Hematopoietic multipotent progenitor cell treated with erythropoietin and hydrocortisone succinate and interleukin-3 and kit ligand, for 4 days (in vitro differentiated cells): ENCODE results near the gene ZNF148.

Experiments
- DNase-seq: peaks from one replicate; pipeline ENCODE4 v3.0.0-alpha.2; 2015

Gene ZNF148

DNA sequence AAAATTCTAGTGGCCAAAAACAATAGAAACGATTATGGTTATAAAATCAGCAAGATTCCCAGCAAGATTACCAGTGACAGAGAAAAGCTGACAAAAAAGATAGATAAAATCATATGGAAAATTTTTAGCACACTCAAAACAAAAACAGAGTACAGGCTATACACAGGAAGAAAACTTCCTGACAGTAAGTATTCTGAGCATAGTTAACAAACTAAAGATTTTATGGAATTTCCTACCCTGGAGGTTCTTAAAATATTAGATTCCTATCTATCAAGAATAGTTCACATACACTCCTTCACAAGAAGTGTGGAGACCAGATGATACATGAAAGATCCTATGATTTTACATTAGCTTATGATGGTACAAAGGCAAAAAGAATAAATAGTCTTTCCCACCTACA lies 50.8 kb downstream of the ZNF148 start:
- no peak for DNase-seq

DNA sequence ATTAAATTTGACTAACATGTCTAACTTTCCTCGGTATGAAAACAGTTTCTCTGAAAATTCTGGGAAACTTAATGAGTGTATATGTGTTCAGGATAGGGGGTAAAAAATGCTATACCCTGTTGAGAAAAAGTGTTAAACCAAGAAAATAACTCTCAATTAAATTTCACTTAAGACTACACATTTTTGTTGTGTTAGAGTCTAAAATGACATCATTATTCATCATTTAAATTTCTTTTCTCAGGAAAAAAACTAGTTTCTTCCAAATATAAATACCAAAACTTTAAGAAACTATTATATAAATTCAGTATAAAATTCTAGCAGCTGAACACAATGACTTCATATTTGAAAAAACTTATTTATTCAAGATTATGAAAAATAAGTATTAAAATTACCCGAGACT lies 52.2 kb downstream of the ZNF148 start:
- no peak for DNase-seq

DNA sequence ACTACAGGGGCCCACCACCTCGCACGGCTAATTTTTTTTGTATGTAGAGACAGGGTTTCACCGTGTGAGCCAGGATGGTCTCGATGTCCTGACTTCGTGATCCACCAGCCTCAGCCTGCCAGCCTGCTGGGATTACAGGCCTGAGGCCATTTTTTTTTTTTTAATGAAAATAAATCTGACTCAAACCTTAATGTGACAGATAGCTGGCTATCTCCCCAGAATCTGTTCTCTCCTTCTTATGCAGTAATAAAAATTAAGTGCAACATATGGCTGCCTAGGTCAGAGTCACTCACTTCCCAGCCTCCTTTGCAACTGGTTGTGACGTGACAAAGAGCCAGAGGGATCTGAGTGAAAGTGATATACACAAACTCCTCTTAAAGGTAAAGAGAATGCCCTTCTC lies 53.0 kb downstream of the ZNF148 start:
- no peak for DNase-seq

DNA sequence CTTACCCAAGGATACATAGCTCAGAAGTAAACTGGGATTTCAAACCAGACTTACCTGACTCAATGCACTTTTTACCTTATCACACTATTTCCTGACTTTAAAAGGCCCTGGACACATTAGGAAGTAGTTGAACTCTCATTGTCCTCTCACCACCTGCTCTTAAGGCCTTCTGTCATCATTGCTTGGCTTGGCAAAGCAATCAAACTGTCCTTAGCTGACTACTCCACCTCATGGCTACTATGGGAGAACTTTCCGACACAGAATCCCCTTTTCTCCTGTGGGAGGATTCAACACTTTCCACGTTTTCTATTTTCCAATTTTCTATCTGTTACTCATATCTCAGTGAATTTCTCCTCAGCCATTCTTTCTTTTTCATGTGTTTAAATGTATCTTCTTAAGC lies 55.4 kb downstream of the ZNF148 start:
- DNase-seq, result no peak

DNA sequence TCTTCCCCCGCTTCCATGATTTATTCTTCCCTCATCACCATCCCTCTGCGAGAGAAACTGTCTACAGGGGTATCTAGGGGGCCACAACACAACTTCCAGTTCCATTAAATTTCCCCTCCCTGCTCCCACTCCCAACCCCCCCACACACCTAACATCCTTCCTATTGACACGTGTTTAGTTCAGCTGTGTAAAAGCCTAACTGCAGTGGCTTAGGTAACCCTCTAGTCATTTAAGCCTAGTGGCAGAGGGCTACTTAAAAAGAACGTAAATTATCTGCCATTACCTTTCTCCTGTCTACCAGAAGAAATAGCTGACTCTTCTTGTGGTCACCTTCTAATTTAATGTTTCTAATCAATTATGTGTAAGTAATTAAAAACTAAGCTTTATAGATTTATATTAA lies 56.3 kb downstream of the ZNF148 start:
- DNase-seq, result no peak

DNA sequence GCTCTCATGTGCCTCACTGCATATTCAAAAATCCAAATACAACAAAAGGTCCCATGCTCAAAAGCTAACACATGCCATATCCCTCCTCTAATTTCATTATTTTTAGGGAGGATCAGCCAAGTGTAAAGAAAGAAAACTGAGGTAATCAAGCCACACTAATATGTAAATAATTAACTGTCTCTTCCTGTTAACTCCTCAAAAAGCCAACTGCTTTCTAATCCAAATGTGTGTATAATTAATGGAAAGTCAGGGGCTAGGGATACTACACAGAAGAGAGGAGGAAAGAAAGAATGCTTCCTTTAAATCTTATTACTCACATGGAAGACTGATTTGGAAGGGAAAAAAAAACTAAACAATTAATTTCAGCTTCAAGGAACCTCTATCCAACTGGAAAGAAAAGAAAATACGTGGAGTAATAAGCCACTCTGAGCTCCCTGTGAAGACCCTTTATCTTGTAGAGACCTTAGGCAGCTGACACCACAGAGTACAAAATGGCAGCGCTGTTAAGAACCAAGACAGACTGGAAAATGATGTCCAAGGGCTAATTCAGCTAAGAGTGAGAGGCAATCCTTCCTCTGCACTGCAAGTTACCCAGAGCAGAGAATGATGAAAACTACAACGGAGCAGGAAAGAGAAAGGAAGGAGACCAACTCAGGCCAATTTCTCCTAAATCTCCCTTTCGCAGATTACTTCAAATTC lies 56.8 kb downstream of the ZNF148 start:
- DNase-seq, result no peak

DNA sequence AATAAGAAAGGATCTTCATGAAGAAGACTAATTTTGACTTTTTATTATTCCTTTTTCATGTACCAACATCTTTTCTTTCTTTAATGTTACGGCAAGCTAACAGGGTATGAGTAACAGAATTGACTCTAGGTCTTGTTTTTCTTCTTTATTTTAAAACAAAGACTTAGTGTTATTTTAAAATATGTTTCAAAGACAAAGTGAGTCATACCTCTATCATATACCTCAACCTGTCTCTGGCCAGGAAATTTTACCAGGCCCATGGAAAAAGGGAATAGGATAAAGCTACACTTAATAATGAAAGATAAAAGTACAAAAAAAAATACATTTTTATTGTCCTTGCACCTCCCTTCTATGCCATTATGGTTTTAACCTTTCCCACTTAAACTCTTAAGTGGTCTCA lies 57.4 kb downstream of the ZNF148 start:
- no peak for DNase-seq

DNA sequence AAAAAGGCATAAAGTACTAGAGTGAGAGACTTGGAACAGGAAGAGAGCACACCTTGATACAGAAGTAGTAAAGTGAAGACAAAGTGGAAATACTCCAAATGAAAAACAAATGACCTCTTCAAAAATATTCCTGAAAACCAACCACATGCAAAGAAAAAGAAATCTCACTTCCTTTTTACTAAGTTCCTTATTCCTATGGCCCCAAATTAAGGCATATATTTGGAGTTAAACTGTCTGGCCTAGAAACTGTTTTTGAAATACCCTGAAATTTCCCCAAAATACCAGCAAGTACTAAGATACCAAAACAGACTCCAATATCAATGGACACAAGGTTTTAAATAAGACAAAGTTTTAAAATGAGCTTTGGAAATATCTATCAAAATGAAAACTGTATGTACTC lies 58.2 kb downstream of the ZNF148 start:
- no peak for DNase-seq

DNA sequence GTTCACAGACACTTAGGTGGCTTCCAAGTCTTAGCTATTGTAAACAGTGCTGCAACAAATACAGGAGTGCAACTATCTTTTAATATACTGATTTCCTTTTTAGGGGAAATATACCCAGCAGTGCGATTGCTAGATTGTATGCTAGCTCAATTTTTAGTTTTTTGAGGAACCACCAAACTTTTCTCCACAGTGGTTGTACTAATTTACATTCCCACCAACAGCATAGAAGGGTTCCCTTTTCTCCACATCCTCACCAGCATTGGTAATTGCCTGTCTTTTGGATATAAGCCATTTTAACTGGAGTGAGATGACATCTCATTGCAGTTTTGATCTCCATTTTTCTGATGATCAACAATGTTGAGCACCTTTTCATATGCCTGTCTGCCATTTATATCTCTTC lies 58.9 kb downstream of the ZNF148 start:
- no peak for DNase-seq

DNA sequence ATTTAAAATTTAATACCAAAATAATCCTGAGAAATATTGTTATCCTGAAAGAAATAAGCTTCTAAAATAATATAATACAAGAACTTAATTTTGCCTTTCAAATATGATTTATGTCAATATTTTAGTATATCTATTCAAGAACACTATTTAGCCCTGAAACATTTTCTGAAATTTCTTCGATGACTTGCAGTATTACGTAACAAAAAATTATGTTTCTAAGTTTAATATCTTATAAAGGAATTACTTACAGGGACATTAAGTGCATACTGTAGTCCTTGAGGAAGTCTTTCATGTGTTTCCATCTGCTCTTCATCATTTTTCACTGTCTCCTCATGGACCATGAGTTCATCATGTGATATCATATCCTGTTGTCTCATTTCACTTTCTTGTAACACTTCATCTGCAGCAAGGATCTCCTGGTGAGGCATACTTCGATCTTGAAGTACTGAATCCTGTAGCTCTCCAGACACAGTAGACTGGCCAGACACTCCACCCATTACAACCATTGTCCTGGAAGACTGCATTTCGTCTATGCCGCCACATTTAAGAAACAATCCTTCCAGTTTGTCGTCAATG lies 62.0 kb downstream of the ZNF148 start:
- DNase-seq, result no peak

DNA sequence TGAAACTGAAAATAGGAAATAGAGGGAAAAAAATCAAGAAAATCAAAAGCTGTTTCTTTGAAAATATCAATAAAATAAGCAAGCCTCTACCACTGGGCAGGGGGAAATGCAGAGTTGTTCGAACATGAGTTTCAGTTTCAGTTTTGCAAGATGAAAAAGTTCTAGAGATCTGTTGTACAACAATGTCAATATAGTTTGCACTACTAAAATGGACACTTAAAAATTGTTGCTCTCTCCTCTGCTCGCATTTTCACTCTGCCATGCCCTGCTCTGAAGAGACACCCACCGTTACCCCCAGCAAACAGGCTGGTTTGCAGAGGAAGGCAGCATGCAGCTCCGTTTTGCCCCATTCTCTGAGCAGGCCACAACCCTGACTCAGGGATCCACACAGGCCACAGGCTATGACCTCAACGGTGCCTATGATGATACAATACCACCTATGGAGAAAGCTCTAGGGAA lies 64.5 kb downstream of the ZNF148 start:
- DNase-seq, result peak; percentile 75

DNA sequence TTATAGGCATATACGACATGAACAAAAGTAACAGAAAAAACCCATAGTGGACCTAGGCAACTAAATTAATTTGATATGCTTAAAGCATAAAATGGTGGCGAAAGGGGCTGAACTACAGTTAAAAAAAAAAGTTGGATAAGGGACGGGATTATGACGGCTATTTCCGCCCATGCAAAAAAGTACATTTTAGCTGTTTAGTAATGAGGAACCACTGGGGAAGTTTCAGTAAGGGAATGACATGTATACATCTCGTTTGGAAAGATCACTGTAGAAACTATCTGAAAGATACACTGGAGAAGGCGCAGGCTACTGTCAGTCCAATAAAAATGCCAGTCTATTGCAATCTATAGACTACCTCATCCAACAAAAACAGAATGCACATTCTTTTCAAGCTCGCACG lies 65.6 kb downstream of the ZNF148 start:
- no peak for DNase-seq

DNA sequence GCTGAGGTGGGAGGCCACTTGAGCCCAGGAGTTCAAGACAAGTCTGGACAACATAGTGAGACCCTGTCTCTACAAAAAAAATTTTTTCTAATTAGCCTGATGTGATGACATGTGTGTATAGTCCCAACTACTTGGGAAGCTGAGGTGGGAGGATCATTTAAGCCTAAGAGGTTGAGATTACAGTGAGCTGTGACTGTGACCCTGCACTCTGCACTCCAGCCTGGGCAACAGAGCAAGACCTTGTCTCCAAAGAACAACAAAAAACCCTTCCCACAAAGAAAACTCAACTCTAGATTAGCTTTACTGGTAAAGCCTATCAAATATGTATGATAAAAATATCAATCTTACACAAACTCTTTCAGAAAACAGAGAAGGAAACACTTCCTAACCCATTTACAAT lies 68.5 kb downstream of the ZNF148 start:
- no peak for DNase-seq

DNA sequence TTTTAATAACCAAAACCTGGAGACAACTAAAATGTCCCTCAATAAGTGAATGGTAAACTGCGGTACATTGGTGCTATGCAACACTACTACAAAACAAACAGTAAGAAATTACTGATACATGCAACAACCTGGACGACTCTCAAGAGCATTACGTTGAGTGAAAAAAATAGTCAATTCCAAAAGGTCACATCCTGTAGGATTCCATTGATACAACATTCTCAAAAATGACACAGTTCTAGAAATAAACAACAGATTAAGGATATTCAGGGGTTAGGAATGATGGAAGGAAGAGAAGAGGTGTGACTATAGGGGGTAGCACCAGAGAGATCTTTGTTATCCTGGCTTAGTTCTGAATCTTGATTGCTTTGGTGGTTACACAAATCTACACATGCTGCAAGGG lies 72.2 kb downstream of the ZNF148 start:
- DNase-seq, result no peak

DNA sequence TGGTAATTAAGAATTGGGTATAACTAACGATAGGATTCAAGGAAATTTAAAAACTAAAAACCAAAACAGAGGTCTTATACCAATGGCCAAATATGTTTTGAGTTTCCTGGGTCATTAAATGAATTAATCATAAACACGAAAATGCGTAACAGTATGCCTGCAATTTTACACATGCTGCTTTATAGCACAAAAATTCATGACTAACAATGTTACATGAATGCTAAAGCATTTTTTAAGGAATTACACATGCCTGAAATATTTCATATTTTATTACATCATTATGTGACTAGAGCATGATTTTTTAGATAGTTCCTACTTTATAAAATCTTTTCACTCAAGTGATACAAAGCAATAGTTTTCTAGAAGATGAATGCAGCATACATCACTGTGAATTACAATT lies 74.7 kb downstream of the ZNF148 start:
- DNase-seq, result no peak

DNA sequence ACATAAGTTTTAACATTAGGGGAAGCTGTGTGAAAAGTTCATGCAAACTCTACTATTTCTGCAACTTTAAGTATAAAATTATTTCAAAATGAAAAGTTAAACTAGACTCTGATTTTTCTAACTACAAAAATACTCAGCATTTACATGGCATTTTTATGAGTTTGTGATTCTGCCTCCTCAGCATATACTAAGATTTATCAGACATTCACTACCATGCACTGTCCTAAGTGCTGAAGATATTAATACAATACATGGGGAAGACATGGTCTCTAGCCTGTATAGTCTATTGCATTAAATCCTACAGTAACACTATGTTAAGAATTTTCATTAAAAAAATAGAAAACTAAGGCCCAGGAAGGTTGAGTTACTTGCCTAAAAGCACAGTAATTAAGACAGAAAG lies 80.7 kb downstream of the ZNF148 start:
- DNase-seq, result no peak

DNA sequence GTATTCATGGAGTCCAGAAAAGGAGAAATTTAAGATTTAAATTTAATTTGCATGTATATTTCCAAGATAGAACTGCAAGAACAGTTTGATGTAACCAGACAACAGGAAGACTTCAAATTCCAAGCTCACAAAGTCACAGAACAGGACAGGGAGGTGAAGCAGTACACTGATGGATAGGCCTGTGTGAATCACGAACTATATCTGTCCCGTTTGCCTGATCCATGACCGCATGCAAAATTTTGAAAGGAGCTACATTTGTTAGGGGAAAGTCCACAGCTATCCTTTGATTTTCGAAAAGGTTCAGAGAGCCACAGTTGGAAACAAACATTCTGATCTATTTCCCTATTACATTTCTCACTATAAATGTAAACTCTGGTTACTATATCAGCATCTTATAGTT lies 83.1 kb downstream of the ZNF148 start:
- DNase-seq, result no peak

DNA sequence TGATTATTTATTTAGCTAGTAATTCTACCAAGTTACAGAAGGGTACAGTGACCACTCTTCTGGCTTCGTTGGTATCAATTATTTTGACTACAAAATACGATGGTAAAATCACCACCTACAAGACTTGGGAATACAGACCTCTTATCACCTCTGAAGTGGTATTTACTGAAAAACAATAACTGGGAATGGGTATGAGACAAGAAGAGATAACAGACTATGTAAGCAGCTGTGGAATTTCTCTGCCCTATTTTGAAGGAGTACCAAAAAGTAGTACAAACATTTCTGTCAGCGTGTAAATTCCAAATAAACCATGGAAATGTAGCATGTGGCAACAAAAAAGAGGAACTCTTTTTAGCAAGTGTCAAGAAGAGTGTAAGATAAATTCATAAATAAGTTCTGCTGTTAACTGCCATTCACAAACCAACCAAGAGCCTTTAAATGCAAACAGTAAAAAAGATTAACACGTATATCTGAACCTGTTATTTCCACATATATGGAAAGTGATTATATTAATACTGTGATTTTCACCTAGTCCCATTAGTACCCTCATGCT lies 85.6 kb downstream of the ZNF148 start:
- DNase-seq, result peak; percentile 45

DNA sequence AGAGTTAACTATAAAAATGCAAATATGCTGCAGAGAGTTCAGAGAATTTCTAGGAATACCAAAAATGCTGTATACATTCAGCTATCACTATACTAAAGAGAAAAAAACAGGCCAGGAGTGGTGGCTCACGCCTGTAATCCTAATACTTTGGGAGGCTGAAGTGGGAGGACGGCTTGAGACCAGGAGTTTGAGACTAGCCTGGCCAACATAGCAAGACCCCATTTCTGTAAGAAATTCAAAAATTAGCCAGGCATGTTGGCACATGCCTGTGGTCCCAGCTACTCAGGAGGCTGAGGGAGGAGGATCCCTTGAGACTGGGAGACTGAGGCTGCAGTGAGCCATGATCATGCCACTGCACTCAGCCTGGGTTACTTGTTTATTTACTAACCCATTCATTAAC lies 87.9 kb downstream of the ZNF148 start:
- no peak for DNase-seq

DNA sequence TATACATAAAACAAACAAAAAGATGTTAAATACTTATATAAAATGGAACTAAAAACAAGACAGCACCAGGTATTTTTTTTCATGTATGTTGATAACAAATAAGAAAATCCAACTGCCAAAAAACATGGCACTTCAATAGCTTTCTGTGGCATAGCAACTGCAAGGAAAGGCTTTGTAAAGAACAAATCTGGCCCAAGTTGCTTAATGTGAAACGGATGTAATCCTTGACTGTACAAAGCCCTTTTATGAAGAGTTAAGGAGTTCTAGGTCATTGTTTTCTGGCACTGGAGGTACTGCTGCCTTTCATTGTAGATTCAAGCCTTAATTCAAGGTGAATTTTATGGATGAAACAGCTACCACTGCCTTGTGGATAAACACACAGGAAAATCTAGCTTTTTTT lies 93.7 kb downstream of the ZNF148 start:
- no peak for DNase-seq

DNA sequence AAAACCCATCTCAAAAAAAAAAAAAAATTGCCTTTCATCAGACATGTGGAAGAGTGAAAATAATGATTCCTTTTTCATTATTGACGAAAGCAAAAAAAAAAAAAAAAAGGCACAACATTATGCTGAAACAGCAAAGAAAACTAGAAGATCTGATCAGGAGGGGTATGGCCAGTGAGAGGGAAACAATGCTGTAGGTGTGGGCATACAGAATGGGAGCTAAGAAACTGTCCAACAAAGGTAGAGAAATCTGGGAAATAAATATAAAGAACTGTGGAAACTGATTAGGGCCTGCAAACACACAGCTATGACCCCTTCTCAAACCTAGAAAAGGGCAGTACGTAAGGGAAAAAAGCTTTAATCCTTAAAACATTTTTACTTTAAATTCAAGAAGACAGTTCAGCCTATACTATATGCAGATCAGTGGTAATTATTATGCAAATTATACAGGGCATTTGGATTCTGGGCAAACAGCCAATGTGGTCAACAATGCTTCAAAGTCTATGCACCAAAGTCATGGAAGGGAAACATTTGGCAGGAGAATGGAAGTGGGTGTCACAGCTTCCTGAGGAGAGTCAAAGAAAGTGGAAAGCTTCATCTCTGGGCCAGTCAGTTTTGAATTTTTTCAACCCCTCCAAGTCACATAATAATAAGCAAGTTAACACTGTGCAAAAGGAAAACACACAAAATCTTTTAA lies 94.3 kb downstream of the ZNF148 start:
- peak; percentile 72 for DNase-seq

DNA sequence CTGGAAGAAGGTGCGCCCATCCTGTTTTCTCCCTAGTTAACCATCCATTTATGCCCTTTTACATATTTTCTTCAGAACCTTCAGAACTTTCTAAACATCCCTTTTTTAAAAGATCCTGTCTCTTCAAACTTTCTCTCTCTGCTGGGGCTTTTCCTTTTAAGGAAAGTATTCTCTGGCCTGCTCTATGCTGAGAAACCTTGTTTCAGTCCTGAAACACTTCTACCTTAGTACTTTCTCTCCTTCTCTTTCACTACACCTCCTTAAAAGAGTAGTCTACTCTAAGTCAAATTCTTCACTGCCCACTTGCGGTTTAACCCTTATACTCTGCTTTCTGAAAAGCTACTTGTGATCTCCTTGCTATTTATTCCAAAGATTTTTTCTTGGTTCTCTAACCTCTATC lies 97.0 kb downstream of the ZNF148 start:
- no peak for DNase-seq

DNA sequence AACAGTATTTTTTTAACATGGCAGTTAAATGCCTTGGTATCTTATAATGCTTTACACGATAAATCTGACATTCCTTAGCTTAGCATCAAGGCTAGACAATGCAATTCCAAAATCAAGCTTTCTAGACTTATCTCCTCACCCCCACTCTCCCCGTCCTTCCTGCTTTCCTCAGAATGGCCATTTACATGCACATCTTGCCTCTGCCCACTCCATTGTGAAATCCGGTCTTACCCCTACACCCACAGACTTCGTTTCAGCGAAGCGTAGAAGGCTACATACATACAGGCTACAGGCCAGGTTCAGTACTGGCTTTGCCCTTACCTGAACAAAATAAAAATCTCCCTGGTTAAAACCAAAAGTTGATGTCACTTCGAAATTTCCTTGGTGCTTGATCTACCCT lies 104.0 kb downstream of the ZNF148 start:
- DNase-seq, result no peak

DNA sequence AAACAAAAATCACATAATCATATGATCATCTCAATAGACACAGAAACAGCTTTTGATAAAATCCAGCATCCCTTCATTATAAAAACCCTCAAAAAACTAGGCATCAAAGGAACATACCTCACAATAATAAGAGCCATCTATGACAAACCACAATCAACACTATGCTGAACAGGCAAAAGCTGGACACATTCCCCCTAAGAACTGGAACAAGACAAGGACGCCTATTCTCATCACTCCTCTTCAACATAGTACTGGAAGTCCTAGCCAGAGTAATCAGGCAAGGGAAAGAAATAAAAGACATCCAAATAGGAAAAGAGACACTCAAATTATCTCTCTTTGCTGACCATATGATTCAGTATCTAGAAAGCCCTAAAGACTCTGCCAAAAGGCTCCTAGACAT lies 107.7 kb downstream of the ZNF148 start:
- DNase-seq, result no peak
